Heart left ventricle (tissue), 16 donors: ENCODE measurements around the gene MRPL48. TPM values are rescaled to one million over a fixed set of nuclear protein-coding genes. Genes with fewer than 3 reads are reported as not detected.

ENCODE experiments used
- ATAC-seq, 4 donors: fragments of 200-7000 bp; cut with Tn5 transposase; one replicate each; pipeline ENCODE4 v1.9.1; 2020 to 2022; ENCODE audit warnings: moderate library complexity in 4 of 4, mild to moderate bottlenecking in 3 of 4, moderate number of reproducible peaks in 1 of 4
- DNase-seq, 5 donors: peaks; one replicate each; pipeline ENCODE4 v3.0.0-alpha.2; 2020
- H3K27ac ChIP-seq, 12 donors: fragments of 200-600 bp; sonication (generic) in 4 of 12; one replicate each; pipeline versions ENCODE4 v1.5.0 to v1.8.0; 2016 to 2022; ENCODE audit warnings: mild to moderate bottlenecking in 2 of 12
- H3K27me3 ChIP-seq, 9 donors: fragments of 200-600 bp; sonication (generic) in 2 of 9; one replicate each; pipeline versions ENCODE4 v1.5.1 to v1.8.0; 2016 to 2022; ENCODE audit warnings: mild to moderate bottlenecking in 3 of 9
- H3K36me3 ChIP-seq, 9 donors: fragments of 200-600 bp; sonication (generic) in 2 of 9; one replicate each; pipeline versions ENCODE4 v1.5.0 to v1.8.0; 2018 to 2022; ENCODE audit warnings: mild to moderate bottlenecking in 2 of 9
- H3K4me1 ChIP-seq, 12 donors: fragments of 200-600 bp; sonication (generic) in 4 of 12; one replicate each; pipeline versions ENCODE4 v1.5.0 to v1.8.0; 2016 to 2022; ENCODE audit warnings: mild to moderate bottlenecking in 3 of 12
- H3K4me3 ChIP-seq, 12 donors: fragments of 200-600 bp; sonication (generic) in 4 of 12; one replicate each; pipeline versions ENCODE4 v1.5.0 to v1.8.0; 2017 to 2022; ENCODE audit warnings: mild to moderate bottlenecking in 9 of 12, moderate library complexity in 4 of 12
- H3K9me3 ChIP-seq, 12 donors: fragments of 200-600 bp; sonication (generic) in 4 of 12; one replicate each; pipeline versions ENCODE4 v1.5.0 to v1.8.0; 2016 to 2022; ENCODE audit warnings: mild to moderate bottlenecking in 1 of 12
- CTCF ChIP-seq, 12 donors: fragments of 200-600 bp; sonication (generic) in 4 of 12; IDR thresholded peaks; one replicate each; pipeline versions ENCODE4 v1.5.0 to v1.8.0; 2018 to 2022; ENCODE audit warnings: antibody characterized with exemption in 12 of 12, mild to moderate bottlenecking in 5 of 12
- POLR2A ChIP-seq, 2 donors: fragments of 450-650 bp; IDR thresholded peaks; one replicate each; pipeline ENCODE4 v1.6.1; 2017; ENCODE audit warnings: antibody characterized with exemption in 2 of 2, mild to moderate bottlenecking in 2 of 2, moderate library complexity in 2 of 2
- WGBS, 4 donors: extraction: QIAGEN DNeasy Blood & Tissue Kit in 2 of 4; methylation state at CpG; one replicate each; pipeline versions ENCODE4 v1.1.5 to v1.1.7; 2013 to 2018; 5-methylcytosine and 5-hydroxymethylcytosine counted together
- intact Hi-C, 10 donors: fragments of 100-400 bp; cut with DNase I; formaldehyde crosslinking; loops; one replicate each; pipeline versions ENCODE4 v1.11.1 to v1.14.2; 2022
- polyA plus RNA-seq, 2 donors: library from polyadenylated mRNA; stranded (reverse); fragments of 200-250 nt; gene quantifications; one replicate each; pipeline ENCODE4 v1.2.3, GENCODE V29; 2013
- total RNA-seq, 9 donors: library from RNA; depleted of rRNA in 2 of 9; stranded (reverse); fragments of >200 nt in 2 of 9; fragmentation: NEBNext Ultra II Directional in 3 of 9; extraction: Animal tissue kit (Norgen Biotek cat#: 25700) in 3 of 9; gene quantifications; one replicate each; pipeline versions ENCODE4 v1.1.0 to v1.2.4, GENCODE V29; 2016 to 2023
- donor health status: ischemic (EF 13 %, LVEDD 7.1; RV severe dilation, severe dysfunction).
- donor health status: healthy with polysubstance abuse.
- donor health status: DM: no; HTN: yes; CAD: no.
- donor health status: DM: no; HTN: no; CAD: no.
- donor health status: ischemic (EF 25% LVEDD 6.9; RV normal size, moderate dysfunction).
- donor health status: ischemic (EF 25% LVEDD 5.7; RV mildly dilated, moderate dysfunction).
- donor health status: healthy.
- donor health status: DM: yes; HTN: yes; CAD: no.
- donor health status: ischemic (EF 35%, LVEDD 5.7; RV mildly dilated, moderate dysfunction).
- donor health status: nonischemic (EF 11% LVEDD 7.7; RV severe dilation, severe dysfunction).
- donor health status: DM: yes; HTN: yes; CAD: no.
- donor health status: PGD.
- donor health status: ischemic (EF 29% LVEDD 5.4; RV normal size, mild dysfunction).
- donor health status: nonischemic (EF 23%, LVEDD 6.1; RV moderate dilation, normal function).

The MRPL48 gene
- total and polyA plus RNA-seq, 11 donors, result 21.0 to 47.7 (median 39.4) TPM

GRCh38 chr11:73757598-73757997 is 30.1 kb upstream of the MRPL48 start:
- Histone ChIP-seq H3K36me3 (peaks cover 0 to 4% (median 0%) of the 10 kb centered on the region in 9 donors), H3K4me3 (no peak overlapping the region), H3K27me3 (no peaks in the 10 kb centered on the region), H3K27ac (no peak overlapping the region), H3K9me3 (no peaks in the 10 kb centered on the region), H3K4me1 (peaks cover 2 to 35% (median 22%) of the 10 kb centered on the region in 12 donors)
- no peak for ATAC-seq
- TF ChIP-seq POLR2A (IDR thresholded peaks at IDR 0.05), result no peak
- TF ChIP-seq CTCF (IDR thresholded peaks at IDR 0.05), result no peak
- WGBS, 4 donors, result 87 to 93% (median 91%) methylated on average over 5 of the region's 5 CpGs
- intact Hi-C loops, result no loop called here
- no peak for DNase-seq

DNA sequence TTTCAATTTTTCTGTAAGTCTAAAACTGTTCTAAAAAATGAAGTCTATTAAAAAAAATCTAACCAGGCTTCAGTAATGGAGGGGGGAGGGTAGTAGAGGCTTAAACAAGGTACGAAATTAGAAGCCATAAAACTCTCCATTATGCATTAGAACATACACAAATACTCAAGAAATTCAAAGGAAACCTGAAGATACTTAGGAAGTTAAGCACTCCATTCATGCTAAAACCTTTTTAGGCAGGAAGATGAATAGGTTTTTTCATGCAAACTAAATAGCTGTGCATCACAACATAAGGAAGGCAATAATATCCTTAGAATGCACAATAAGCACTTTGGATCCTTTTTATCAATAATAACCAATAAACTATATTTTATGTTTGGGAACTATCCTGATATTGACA is 29.2 kb upstream of the MRPL48 start:
- no peaks in the 10 kb centered on the region for H3K27me3 ChIP-seq
- TF ChIP-seq POLR2A (IDR thresholded peaks at IDR 0.05), result no peak
- no peaks in the 10 kb centered on the region for H3K9me3 ChIP-seq
- no peaks in the 10 kb centered on the region for H3K36me3 ChIP-seq
- peak overlapping the region in 7 of 12 donors; percentile 61 to 99 (median 88) for H3K4me3 ChIP-seq
- DNase-seq (no peak), ATAC-seq (no peak)
- peaks cover 2 to 30% (median 16%) of the 10 kb centered on the region in 12 donors for H3K4me1 ChIP-seq
- no peak overlapping the region for H3K27ac ChIP-seq
- intact Hi-C loops, result no loop called here
- 64 to 78% (median 65%) methylated on average over 1 of the region's 1 CpG for WGBS, 4 donors

DNA sequence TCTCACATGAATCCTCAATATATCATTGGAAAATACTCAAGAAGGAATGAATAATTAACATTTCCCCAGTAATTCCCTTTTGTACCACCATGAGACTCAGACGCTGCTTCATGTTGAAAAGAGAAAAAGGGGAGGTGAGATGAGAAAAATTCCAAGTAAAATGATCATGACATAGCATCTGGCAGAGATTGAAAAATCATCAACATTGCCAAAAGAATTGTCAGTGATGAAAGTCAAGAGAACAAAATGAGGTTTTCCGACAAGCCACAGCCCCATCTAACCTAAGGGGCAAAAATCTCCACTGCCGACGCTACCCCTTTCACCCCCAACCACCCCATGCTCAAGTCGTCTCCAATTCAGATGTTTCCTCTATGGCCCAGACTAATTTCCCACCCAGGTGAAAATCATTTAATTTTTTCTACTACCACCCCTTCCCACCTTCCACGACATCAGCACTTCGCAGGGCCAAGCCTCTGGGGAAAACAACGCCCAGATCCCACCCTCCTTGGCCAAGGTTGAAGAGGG is 28.0 kb upstream of the MRPL48 start:
- H3K27me3 ChIP-seq, result no peaks in the 10 kb centered on the region
- peak overlapping the region; percentile 90 to 99 (median 98) for H3K27ac ChIP-seq
- H3K4me1 ChIP-seq, result peaks cover 2 to 29% (median 16%) of the 10 kb centered on the region in 12 donors
- no peaks in the 10 kb centered on the region for H3K36me3 ChIP-seq
- H3K9me3 ChIP-seq, result no peaks in the 10 kb centered on the region
- DNase-seq, result no peak
- TF ChIP-seq POLR2A (IDR thresholded peaks at IDR 0.05), result no peak
- TF ChIP-seq CTCF (IDR thresholded peaks at IDR 0.05), result no peak
- 1 to 3% (median 1%) methylated on average over 8 of the region's 8 CpGs for WGBS, 4 donors
- H3K4me3 ChIP-seq, result peak overlapping the region; percentile 61 to 99 (median 89)
- no peak for ATAC-seq
- intact Hi-C loops, result no loop called here

DNA sequence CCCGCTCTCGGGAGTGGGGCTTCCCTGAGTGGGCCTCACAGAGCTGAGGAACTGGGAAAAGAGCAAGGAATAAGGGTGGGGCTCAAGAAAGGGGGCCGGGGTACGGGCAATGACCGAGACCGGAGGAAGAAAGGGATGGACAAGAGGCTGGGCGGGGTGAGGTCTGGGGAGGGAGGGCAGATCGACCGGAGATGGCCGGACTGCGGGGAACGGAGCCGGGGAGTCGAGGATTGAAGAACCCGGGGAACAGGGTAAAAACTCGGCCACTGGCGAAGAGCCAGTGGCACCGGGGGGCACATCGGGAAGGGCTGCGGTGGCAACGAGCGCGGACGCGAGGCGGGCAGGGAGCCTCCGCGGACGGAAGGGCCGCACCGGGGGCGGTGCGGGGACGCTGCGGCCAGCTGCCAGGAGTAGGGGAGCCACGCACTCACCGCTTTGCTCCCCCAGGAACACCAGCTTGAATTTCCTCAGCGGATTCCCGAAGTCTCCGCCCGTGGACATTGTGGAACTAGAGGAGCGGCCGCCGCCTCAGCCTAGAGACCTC is 27.5 kb upstream of the MRPL48 start:
- intact Hi-C loops, result no loop called here
- Histone ChIP-seq H3K4me1 (peaks cover 2 to 29% (median 16%) of the 10 kb centered on the region in 12 donors), H3K27me3 (no peaks in the 10 kb centered on the region), H3K27ac (peak overlapping the region; percentile 90 to 99 (median 98)), H3K36me3 (no peaks in the 10 kb centered on the region), H3K9me3 (no peaks in the 10 kb centered on the region), H3K4me3 (peak overlapping the region; percentile 61 to 99 (median 89))
- ATAC-seq (peak in 3 of 4 donors; percentile 2 to 28 (median 23)), DNase-seq (peak; percentile 56 to 72 (median 61))
- 0 to 1% (median 1%) methylated on average over 28 to 44 of the region's 44 CpGs for WGBS, 4 donors
- no peak for TF ChIP-seq POLR2A (IDR thresholded peaks at IDR 0.05)
- TF ChIP-seq CTCF (IDR thresholded peaks at IDR 0.05), result no peak
